CD4-positive, alpha-beta T cell treated with Interleukin-10 for 1 hour (primary cell): ENCODE data around the gene RASGRP1.

Experiments
- DNase-seq: peaks from one replicate; pipeline ENCODE4 v3.0.0-alpha.2; 2020

The RASGRP1 gene

DNA sequence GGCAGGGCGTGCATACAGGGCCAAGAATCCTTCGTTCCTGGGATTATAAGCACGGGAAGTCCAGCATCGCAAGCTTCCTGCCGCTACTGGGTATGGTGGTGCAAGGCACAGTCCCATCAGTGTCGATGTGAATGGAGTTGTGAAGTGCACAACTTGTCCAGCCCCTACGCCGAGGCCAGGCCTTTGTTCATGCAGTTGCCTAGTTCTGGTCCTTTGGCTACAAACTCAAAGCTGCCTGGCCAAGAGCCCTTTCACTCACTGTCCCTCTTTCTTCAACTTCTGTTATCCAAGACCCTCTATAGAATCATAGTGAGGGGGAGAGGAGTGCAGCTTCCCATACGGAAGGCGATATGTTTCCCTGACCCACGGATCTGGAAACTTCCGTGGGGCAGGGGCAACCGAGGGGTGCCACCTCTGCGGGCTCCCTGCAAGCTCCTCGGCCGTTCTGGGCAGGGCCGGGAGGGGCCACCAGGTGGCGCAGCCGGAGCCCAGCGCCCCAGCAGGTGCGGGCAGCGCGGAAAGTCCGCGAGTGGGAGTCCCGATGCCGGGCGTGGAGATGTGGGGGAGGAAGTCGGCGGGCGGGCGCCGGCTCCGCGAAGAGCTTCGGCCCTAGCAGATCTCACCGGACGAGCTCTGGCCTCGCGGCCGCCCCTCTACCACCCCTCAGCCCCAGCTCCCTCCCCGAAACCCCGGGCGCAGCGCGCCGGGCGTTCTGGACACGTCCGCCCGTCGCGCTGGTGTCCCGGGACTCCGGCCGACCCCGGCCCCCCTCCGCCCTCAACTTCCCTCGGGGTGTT, 693 bp downstream of the RASGRP1 start:
- peak; percentile 90 for DNase-seq

- no peak for DNase-seq
Observed at GRCh38 chr15:38562278-38562677, 2.3 kb downstream of the RASGRP1 start.

DNA sequence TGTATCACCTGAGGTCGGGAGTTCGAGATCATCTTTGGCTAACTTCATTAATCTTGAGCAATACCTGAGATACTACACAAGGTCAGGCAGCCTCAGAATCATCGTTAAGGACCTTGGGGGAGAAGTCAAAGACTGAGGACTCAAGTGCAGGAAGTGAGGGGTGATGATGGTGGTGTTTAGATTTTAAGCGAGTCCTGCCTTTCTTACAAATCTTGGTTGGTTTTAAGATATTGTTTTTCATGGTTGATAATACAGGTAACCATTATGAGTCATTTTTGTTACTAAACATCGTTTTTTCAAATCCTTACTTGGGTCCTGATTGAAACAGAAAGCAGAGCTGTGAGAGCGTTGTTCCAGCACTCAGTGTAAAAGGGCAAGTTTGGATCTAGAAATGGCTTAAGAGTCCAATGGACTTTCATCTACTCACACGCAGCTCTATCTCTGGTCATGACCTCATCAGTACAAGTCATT, 4.1 kb downstream of the RASGRP1 start:
- no peak for DNase-seq

GRCh38 chr15:38559636-38560307, 4.8 kb downstream of the RASGRP1 start:
- DNase-seq = no peak

- DNase-seq = no peak
Observed at GRCh38 chr15:38559131-38559530, 5.5 kb downstream of the RASGRP1 start.

DNA sequence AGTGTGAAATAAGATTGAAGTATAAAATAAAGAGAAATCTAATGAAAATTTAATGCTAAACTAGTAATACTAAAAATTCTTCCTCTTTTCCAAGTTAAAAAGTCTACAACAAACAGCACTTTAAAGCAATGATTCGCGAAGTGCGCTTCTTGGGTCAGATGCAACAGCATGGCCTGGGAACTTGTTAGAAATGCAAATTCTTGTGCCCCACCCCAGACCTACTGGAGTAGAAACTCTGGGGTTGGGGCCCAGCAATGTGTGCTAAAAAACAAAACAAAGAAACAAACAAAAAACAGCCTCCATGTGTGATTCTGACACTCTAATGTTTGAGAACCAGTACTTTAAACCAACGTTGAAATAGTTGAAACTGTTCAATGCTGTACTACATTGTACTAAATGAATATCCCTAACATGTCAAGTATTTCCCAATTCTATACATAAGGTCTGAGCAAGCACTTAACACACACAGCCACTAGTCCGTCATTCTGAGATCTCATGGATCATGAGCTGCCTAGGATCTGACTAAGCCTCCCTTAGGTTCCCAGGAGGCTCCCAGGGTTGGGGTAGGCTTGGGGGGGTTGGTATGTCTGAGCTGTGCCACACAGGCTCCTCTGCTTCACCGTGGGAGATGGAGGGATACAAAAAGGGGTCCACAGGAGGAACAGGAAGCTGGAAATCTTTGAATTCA, 6.1 kb downstream of the RASGRP1 start:
- DNase-seq = no peak

- DNase-seq = no peak
Observed at GRCh38 chr15:38557921-38558320, 6.7 kb downstream of the RASGRP1 start.

- DNase-seq = no peak
Observed at GRCh38 chr15:38555686-38556334, 8.8 kb downstream of the RASGRP1 start.

DNA sequence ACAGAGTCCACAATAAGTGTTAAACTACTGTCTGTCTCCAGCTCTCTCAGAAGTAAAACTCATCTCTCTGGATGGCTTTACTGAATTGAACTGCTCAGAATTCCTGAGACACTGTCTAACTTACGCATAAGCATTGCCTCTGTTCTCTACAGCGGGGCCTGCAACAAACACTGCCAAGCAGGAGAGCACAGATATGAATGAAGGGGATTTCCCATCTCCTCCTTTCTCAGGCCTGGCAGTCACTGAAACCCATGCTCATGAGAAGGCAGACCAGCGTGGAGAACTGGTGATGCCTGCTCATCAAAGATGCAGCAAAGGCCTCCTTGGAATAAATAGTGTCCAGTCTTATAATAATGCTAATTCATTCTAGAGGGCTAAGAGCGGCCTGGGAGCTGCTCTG, 10.3 kb downstream of the RASGRP1 start:
- peak; percentile 56 for DNase-seq

GRCh38 chr15:38553071-38553470, 11.5 kb downstream of the RASGRP1 start:
- no peak for DNase-seq

GRCh38 chr15:38551720-38552648, 12.6 kb downstream of the RASGRP1 start:
- no peak for DNase-seq

DNA sequence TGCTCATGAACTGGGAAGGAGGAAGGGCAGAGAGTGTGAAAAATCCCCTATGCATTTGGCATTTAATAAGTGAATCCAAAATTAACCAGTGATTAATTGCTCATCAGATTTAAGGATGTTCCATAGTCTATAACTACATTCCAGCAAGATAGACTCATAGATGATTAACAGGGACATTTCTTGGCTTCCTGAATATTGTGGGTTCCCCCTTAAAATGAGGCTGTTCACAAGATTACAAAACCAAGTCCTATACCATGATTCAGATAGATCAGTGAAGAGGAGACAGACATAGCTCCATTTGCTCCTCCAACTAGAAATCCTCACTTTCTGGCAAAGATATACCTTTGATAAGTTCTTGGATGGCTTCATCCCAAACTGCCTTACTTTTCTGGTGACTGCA, 15.4 kb downstream of the RASGRP1 start:
- no peak for DNase-seq

- no peak for DNase-seq
Observed at GRCh38 chr15:38547255-38547997, 17.2 kb downstream of the RASGRP1 start.

GRCh38 chr15:38545179-38545578, 19.4 kb downstream of the RASGRP1 start:
- DNase-seq = no peak

DNA sequence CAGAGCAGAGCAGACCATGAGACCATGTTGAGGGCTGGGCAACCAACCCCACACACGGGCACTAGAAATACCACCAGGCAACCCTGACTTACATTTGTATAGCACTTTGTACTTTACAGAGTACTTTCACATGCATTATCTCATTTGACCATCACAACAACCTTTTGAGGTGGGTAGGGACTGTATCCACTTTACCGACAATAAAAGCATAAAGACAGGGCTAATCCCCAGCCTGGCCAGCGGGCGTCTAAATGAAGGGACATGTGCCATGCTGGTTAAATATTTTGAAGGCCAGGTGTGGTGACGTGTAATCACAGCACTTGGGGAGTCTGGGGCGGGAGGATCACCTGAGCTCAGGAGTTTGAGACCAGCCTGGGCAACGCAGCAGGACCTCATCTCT, 23.6 kb downstream of the RASGRP1 start:
- no peak for DNase-seq

DNA sequence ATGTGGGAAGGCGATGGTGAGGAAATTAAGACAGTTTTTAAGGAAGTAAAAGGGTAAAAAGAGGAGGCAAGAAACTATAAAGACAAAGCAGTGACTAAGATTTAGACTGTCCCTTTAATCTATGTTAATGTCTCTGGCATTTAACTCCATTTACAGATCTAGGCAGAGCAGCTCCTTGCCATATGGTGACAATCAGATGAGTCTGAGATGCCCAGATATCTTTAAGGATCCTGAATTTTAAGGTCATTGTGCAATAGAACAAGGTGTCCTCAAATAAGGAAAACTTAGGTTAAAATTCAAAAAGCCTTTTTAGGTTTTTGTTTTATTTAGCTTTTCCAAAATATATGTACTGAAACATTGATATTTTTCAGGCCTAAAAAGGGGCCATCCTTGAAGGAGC, 24.1 kb downstream of the RASGRP1 start:
- no peak for DNase-seq

DNA sequence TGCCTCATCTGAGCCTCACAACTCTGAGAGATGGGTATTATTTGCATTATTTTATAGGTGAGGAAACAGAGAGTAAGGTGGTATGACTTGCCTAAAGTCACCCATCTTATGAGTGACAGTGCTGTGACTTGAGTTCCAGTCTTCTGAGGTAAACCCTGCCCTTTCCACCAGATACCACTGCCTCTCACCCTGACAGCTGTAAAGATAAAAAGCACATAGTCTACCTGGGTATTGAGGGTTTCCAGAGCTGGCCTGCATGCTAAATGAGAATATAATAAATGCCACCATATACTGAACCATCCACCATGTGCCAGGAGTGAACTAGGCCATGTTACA, 25.6 kb downstream of the RASGRP1 start:
- no peak for DNase-seq

GRCh38 chr15:38538328-38539007, 26.1 kb downstream of the RASGRP1 start:
- no peak for DNase-seq

DNA sequence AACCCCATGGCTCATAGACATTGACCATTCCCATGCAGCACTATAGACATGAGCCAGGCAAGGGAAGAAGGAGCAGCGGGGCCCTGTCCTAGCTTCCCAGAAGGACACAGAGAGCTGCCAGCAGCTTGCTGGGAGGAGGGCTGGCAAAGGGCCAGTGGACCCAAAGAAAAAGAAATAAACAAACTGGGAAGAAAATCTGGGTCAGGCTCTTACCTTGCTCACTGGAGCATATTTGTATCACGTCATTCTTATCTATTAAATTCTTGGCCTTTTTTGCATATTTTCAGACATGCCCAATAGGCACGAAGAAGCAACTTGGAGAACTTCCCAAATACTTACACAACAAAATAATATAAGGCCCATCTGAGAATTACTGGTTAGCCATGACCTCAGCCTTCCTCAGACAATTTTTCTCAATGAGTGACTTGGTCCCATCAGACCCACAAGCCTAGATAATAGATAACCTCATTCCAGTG, 28.4 kb downstream of the RASGRP1 start:
- no peak for DNase-seq

DNA sequence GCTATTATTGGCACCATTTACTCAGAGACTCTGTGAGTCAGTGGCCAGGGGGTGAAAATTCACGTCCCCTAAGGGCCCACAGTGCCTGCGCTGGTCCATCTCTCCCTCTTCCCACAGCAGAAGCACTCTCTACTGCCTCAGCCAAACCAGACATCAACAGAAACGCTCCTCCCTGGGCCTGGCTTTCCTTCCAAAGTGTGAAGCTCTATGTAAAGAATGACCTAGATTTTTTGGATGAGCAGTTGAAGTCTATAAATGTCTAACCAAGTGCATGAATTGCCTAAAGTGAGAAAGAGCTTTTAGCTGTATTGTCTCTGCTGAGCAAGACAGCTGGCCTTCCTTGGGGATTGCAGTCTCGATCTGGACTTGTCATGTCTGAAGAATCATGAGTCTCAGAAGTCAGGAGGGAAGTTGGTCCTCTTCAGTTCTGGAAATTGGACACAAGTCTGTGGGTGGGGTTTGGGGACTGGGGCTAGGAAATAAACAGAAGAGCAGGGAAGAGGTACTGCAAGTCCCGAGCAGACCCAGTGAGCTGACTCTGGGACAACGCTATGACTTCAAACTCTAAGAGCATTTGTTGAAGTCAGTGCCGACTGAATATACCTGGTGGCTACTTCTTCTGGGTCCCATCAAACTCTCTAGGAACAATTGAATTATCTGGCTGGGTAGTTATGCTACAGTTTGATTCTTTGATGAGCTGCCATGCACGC, 29.0 kb downstream of the RASGRP1 start:
- no peak for DNase-seq
